ENCODE measurements around the gene C1QTNF7. TPM values are rescaled to one million over a fixed set of nuclear protein-coding genes. Genes with fewer than 3 reads are reported as not detected.

C1QTNF7 gene
- total RNA-seq, 1 experiment from 2014 or later = not detected

- Histone ChIP-seq H2AFZ (ENCODE audit: low read depth, low read length, poor library complexity, severe bottlenecking) (no peak overlapping the region), H3K9ac (ENCODE audit: low read length) (no peak overlapping the region), H3K4me3 (replicated peaks in 1 of 2; ENCODE audit: low read depth in 1 of 2, low read length in 2 of 2) (no peak overlapping the region), H3K36me3 (ENCODE audit: control insufficient read depth in 1 of 2, insufficient read depth in 2 of 2, low read length in 2 of 2) (no peaks in the 10 kb centered on the region), H3K79me2 (ENCODE audit: insufficient read depth, low read length) (no peaks in the 10 kb centered on the region), H3K4me2 (ENCODE audit: low read length) (no peak overlapping the region), H3K4me1 (ENCODE audit: control insufficient read depth in 1 of 2, insufficient read depth in 2 of 2, low read length in 2 of 2) (no peaks in the 10 kb centered on the region), H4K20me1 (ENCODE audit: insufficient read depth) (no peaks in the 10 kb centered on the region; the same call in 1 of the 2 replicates), H3K27me3 (ENCODE audit: insufficient read depth, low read length) (peaks cover 6% of the 10 kb centered on the region; the same call in 1 of the 2 replicates), H3K27ac (ENCODE audit: low read depth, low read length) (no peak overlapping the region), H3K9me2 (ENCODE audit: insufficient read depth) (no peaks in the 10 kb centered on the region), H3K9me3 (ENCODE audit: control insufficient read depth in 1 of 2, insufficient read depth in 1 of 2, low read depth in 1 of 2, low read length in 2 of 2) (no peaks in the 10 kb centered on the region)
- no peak for ATAC-seq
- ChIA-PET POLR2A (no interaction called here), RAD21 (ENCODE audit: low non-redundant PET in 1 of 2, low total read pairs in 2 of 2, uncharacterized antibody in 2 of 2, unreplicated experiment in 2 of 2) (no interaction called here), CTCF (no interaction called here)
- no TSS peak for BruUV-seq (replicated peaks)
- intact Hi-C loops (cut with micrococcal nuclease) = no loop called here
- no peak for DNase-seq (ENCODE audit: low read depth, low spot score)
- TF ChIP-seq SP1 (IDR thresholded peaks at IDR 0.05; ENCODE audit: low read depth) = no peak
- TF ChIP-seq EZH2phosphoT487 (IDR thresholded peaks at IDR 0.05; ENCODE audit: borderline replicate concordance) = no peak
- no peak for TF ChIP-seq MAX (IDR thresholded peaks at IDR 0.05)
- TF ChIP-seq SRF (IDR thresholded peaks at IDR 0.05; ENCODE audit: low read depth) = no peak
- TF ChIP-seq RAD21 (IDR thresholded peaks at IDR 0.05; ENCODE audit: low read depth) = no peak
These were observed 37.3 kb upstream of the C1QTNF7 start for GRCh38 chr4:15390494-15390893.

- DNase-seq (ENCODE audit: low read depth, low spot score) = no peak
- BruUV-seq (replicated peaks) = no TSS peak
- POLR2A ChIA-PET = no interaction called here
- TF ChIP-seq REST (IDR thresholded peaks at IDR 0.05; ENCODE audit: low read depth) (no peak), RAD21 (IDR thresholded peaks at IDR 0.05; ENCODE audit: low read depth) (no peak), ZNF274 (IDR thresholded peaks at IDR 0.05; ENCODE audit: low read depth, low read length) (no peak), ELF1 (IDR thresholded peaks at IDR 0.05; ENCODE audit: borderline replicate concordance, low read depth) (no peak), CEBPB (IDR thresholded peaks at IDR 0.05; ENCODE audit: low read depth) (no peak), CBX3 (IDR thresholded peaks at IDR 0.05; ENCODE audit: low read depth) (no peak), FOSL1 (IDR thresholded peaks at IDR 0.05; ENCODE audit: low read depth) (no peak), POLR2AphosphoS5 (IDR thresholded peaks at IDR 0.05; ENCODE audit: low read depth, low read length) (no peak), ZFX (IDR thresholded peaks at IDR 0.05) (no peak)
- TF ChIP-seq, protein P1, sequence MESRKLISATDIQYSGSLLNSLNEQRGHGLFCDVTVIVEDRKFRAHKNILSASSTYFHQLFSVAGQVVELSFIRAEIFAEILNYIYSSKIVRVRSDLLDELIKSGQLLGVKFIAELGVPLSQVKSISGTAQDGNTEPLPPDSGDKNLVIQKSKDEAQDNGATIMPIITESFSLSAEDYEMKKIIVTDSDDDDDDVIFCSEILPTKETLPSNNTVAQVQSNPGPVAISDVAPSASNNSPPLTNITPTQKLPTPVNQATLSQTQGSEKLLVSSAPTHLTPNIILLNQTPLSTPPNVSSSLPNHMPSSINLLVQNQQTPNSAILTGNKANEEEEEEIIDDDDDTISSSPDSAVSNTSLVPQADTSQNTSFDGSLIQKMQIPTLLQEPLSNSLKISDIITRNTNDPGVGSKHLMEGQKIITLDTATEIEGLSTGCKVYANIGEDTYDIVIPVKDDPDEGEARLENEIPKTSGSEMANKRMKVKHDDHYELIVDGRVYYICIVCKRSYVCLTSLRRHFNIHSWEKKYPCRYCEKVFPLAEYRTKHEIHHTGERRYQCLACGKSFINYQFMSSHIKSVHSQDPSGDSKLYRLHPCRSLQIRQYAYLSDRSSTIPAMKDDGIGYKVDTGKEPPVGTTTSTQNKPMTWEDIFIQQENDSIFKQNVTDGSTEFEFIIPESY (IDR thresholded peaks at IDR 0.05; ENCODE audit: extremely low read depth, insufficient replicate concordance, low read length) = no peak
- TF ChIP-seq, protein P2, sequence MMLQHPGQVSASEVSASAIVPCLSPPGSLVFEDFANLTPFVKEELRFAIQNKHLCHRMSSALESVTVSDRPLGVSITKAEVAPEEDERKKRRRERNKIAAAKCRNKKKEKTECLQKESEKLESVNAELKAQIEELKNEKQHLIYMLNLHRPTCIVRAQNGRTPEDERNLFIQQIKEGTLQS (IDR thresholded peaks at IDR 0.05) = no peak
These were observed 35.6 kb upstream of the C1QTNF7 start for GRCh38 chr4:15392053-15392805.

More at GRCh38 chr4:15392053-15392805, 35.6 kb upstream of the C1QTNF7 start:
- H3K9me3 ChIP-seq (ENCODE audit: control insufficient read depth in 1 of 2, insufficient read depth in 1 of 2, low read depth in 1 of 2, low read length in 2 of 2) = no peaks in the 10 kb centered on the region
- CTCF ChIA-PET = no interaction called here
- H3K9me2 ChIP-seq (ENCODE audit: insufficient read depth) = no peaks in the 10 kb centered on the region
- no peak overlapping the region for H3K9ac ChIP-seq (ENCODE audit: low read length)
- H4K20me1 ChIP-seq (ENCODE audit: insufficient read depth) = no peaks in the 10 kb centered on the region; the same call in 1 of the 2 replicates
- H3K4me3 ChIP-seq (replicated peaks in 1 of 2; ENCODE audit: low read depth in 1 of 2, low read length in 2 of 2) = no peak overlapping the region
- ATAC-seq = no peak
- no peak overlapping the region for H2AFZ ChIP-seq (ENCODE audit: low read depth, low read length, poor library complexity, severe bottlenecking)
- no peaks in the 10 kb centered on the region for H3K36me3 ChIP-seq (ENCODE audit: control insufficient read depth in 1 of 2, insufficient read depth in 2 of 2, low read length in 2 of 2)
- H3K27ac ChIP-seq (ENCODE audit: low read depth, low read length) = no peak overlapping the region
- no peaks in the 10 kb centered on the region for H3K4me1 ChIP-seq (ENCODE audit: control insufficient read depth in 1 of 2, insufficient read depth in 2 of 2, low read length in 2 of 2)
- H3K27me3 ChIP-seq (ENCODE audit: insufficient read depth, low read length) = no peaks in the 10 kb centered on the region
- intact Hi-C loops (cut with micrococcal nuclease) = no loop called here
- H3K4me2 ChIP-seq (ENCODE audit: low read length) = no peak overlapping the region
- H3K79me2 ChIP-seq (ENCODE audit: insufficient read depth, low read length) = no peaks in the 10 kb centered on the region
- RAD21 ChIA-PET (ENCODE audit: low non-redundant PET in 1 of 2, low total read pairs in 2 of 2, uncharacterized antibody in 2 of 2, unreplicated experiment in 2 of 2) = no interaction called here
